ENCODE results near the gene SYNM. TPM values are rescaled to one million over a fixed set of nuclear protein-coding genes. Genes with fewer than 3 reads are reported as not detected.

Gene SYNM
- total RNA-seq, 1 experiment from 2014 or later: 1.9 TPM

DNA sequence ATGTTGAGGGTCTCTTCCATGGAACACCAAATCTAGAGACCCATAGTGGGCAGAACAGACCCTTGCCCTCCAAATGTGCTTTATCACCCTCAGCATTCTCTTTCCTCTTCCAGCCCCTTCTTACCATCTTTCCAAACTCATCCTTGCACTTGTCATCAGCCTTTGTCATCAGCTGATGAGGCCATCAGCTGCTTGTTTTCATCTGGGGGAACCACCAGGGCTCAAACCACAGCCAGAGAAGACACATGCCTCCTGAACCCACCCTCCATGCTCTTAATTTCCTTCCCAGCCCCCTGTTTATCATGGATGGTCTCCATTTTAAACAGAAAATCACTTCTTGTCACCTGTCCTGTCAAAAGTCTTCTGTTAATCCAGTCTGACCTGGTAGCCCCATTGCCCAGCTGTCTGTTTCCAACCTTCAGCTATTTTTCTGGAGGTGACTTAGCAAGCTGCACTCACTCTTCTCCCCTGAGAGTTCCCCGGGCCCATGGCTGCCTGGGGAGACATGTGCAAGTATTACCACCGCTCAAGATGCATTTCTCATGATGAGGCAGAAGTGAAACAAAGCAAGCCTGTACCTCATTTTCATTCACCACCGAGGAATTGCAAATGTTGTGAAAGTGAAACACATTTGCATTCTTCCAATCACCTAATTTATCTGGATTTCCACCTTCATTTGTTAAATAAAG is 14.7 kb upstream of the SYNM start:
- Mint-ChIP-seq H3K27ac (peak overlapping the region in 1 of 3 experiments; percentile 36; a peak in 2 of 7 replicates), H3K27me3 (ENCODE audit: low read depth) (peaks cover 5% of the 10 kb centered on the region), H3K36me3 (ENCODE audit: insufficient read depth in 1 of 3, low read depth in 3 of 3) (peaks cover 0 to 4% (median 4%) of the 10 kb centered on the region in 3 experiments; a peak in 3 of 7 replicates), H3K9me3 (peaks cover 0 to 3% of the 10 kb centered on the region in 2 experiments; a peak in 1 of 5 replicates), H3K4me1 (peaks cover 12 to 13% of the 10 kb centered on the region in 2 experiments), H3K4me3 (no peak overlapping the region)
- Histone ChIP-seq H4K20me1 (ENCODE audit: control insufficient read depth, insufficient read depth, insufficient read length) (no peaks in the 10 kb centered on the region), H3K18ac (ENCODE audit: insufficient read length, low read depth, low read length) (no peak overlapping the region), H3K23me2 (ENCODE audit: insufficient read length, low read depth, low read length, poor library complexity, severe bottlenecking) (no peaks in the 10 kb centered on the region), H3K4me1 (ENCODE audit: insufficient read depth, low read length) (peaks cover 3% of the 10 kb centered on the region; the same call in 1 of the 2 replicates), H4K91ac (ENCODE audit: insufficient read length, low read depth, low read length) (no peak overlapping the region), H3K9ac (ENCODE audit: extremely low read depth, insufficient read length, low read length) (no peak overlapping the region), H3K27me3 (ENCODE audit: insufficient read depth, low read length) (no peaks in the 10 kb centered on the region), H3K79me1 (ENCODE audit: insufficient read depth, low read depth, low read length, poor library complexity, severe bottlenecking) (no peaks in the 10 kb centered on the region), H3T11ph (ENCODE audit: low read length) (no peak overlapping the region), H2AK5ac (ENCODE audit: insufficient read length, low read length) (no peak overlapping the region), H2BK15ac (ENCODE audit: low read depth, low read length) (no peak overlapping the region), H3K9me3 (ENCODE audit: control insufficient read depth, low read depth, low read length) (no peaks in the 10 kb centered on the region), H3K4me2 (ENCODE audit: insufficient read depth, insufficient read length, low read length) (no peak overlapping the region), H2BK120ac (ENCODE audit: low read depth, low read length, poor library complexity, severe bottlenecking) (no peak overlapping the region), H2BK20ac (ENCODE audit: low read depth, low read length, poor library complexity, severe bottlenecking) (no peak overlapping the region), H4K5ac (ENCODE audit: insufficient read length, low read depth, low read length) (no peak overlapping the region), H4K8ac (replicated peaks; ENCODE audit: insufficient read length, low read depth, low read length) (no peak overlapping the region), H3K56ac (ENCODE audit: insufficient read length, low read depth, low read length) (no peak overlapping the region), H2BK12ac (ENCODE audit: insufficient read length, low read depth, low read length) (no peak overlapping the region), H2BK5ac (ENCODE audit: insufficient read length, low read length) (no peak overlapping the region), H3K23ac (ENCODE audit: insufficient read length, low read depth, low read length) (no peak overlapping the region), H3K4ac (ENCODE audit: low read depth, low read length) (no peak overlapping the region), H3K27ac (ENCODE audit: insufficient read length, low read depth, low read length) (no peak overlapping the region), H3K79me2 (ENCODE audit: insufficient read depth, low read length) (no peaks in the 10 kb centered on the region), H3K14ac (ENCODE audit: insufficient read depth, low read length) (no peak overlapping the region), H2AFZ (ENCODE audit: low read length) (no peak overlapping the region)
- TF ChIP-seq, protein P1, sequence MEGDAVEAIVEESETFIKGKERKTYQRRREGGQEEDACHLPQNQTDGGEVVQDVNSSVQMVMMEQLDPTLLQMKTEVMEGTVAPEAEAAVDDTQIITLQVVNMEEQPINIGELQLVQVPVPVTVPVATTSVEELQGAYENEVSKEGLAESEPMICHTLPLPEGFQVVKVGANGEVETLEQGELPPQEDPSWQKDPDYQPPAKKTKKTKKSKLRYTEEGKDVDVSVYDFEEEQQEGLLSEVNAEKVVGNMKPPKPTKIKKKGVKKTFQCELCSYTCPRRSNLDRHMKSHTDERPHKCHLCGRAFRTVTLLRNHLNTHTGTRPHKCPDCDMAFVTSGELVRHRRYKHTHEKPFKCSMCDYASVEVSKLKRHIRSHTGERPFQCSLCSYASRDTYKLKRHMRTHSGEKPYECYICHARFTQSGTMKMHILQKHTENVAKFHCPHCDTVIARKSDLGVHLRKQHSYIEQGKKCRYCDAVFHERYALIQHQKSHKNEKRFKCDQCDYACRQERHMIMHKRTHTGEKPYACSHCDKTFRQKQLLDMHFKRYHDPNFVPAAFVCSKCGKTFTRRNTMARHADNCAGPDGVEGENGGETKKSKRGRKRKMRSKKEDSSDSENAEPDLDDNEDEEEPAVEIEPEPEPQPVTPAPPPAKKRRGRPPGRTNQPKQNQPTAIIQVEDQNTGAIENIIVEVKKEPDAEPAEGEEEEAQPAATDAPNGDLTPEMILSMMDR (conservative IDR thresholded peaks at IDR 0.05): no peak
- no peak for DNase-seq
- no CpG with 5 or more reads among the region's 3 CpGs for WGBS (ENCODE audit: extremely low coverage, insufficient read length, low lambda C conversion rate)

Data from H9 (cell line).